NCI-H2227 (cell line): Measurements from ENCODE around the gene AKT1S1.
A peak's percentile ranks its signal among the peaks of the same experiment; 100 is the strongest.

Experiments
- DNase-seq: peaks from one replicate; lab custom pipeline; 2025; ENCODE audit not compliant: unreplicated experiment; lab: John Stamatoyannopoulos, UW

AKT1S1 gene

DNA sequence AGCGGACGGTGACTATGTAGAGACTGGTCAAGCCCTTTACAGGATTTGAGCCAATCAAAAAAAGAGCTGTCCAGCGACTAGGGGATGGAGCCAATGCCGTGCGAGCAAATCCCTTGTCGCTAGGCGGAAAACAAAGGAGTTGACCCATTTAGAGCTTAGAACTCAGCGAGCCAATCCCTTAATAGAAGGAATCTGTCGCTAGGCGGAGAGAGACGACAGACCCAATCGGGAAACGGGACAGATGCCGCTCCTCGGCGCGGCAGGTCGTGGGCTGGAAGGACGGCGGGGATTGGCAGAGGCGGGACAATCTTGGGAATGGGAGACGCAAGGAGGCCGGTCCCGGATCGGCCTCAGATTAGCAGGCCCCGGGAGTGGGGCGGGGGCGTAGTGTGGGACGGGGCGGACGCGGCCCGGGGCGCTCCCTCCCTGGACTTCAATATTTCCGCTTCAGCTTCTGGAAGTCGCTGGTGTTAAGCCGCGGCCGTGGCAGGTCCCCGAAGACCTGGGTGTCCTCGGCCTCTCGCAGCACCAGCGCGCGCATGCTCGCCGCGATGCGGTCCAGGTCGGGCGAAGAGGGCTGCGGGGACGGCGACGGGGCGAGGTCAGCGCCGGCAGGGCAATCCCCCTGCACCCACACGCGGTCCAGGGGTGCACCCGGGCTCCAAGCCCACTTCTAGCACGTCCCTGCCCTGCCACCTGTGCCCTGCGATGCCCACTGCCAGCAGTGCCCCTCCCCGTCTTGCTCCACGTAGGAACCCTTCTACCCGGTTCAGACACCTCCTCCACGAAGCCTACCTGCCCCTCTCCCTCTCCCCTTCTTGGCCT is 7.5 kb downstream of the AKT1S1 start:
- peak; percentile 98 for DNase-seq

DNA sequence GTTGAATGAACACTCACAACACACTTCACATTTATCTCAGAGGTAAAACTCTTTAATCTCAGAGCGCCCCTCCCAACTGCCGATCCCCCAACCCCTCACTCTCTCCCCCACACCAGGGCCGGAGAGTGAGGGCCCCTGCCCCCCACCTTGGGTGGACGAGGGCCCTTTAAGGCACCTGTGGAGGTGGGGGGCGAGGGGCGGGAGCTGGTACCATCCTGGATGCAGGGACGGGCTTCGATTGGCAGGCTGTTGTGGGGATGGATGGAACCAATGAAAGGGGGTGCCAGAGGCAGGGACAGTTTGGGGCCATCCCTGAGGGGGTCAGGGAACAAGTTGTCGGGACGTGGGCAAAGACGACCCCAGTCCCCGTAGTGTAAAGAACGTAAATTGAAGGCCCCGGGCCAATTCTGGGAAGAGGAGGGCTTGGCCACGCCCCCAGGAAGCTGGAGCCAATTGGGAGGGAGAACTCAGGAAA is 8.1 kb downstream of the AKT1S1 start:
- peak; percentile 81 for DNase-seq

DNA sequence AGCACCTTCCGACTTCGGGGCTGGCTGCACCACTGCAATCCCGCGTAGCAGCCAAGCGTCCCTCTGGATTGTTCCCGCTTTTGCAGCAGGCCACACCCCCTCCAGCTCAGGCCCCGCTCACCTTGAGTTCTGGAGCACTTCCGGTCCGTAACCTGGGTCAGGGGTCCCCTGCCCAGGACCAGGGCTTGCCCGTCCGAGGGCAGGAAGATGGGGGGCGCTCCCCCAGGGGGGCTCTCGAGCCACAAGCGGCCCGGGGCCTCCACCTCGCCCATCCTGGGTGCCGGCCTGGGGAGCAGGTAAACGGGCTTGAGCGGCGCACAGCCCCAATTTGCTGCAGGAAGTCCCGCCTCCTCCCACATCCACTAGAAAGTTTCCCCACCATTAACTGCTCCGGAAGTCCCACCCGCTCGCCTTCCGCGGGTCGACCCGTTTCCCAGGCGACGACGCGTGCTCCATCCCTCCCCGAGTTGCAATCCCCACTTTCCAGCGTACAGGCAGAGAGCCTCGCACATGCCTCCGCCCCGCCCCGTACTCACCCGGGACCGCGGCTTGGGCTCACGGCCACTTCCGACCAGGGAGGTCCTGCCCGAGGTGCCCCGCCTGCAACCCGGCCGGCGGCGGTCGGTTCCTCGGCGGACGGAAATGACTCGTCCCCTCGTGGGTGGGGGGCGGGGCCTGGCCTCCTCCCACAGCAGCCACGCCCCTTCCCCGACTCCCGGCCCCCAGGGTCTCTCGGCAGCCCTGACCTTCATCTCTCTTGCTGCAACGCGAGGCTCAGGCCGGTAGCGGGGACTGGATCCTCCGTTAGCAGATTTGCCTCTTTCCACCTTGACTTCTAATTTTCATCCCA is 10.0 kb downstream of the AKT1S1 start, which contains the start of gene PNKP:
PNKP (minus strand) TSS at position 644 of the 850 bp plus-strand sequence; CDS start at position 272, 372 bp downstream.
- DNase-seq = peak; percentile 93

DNA sequence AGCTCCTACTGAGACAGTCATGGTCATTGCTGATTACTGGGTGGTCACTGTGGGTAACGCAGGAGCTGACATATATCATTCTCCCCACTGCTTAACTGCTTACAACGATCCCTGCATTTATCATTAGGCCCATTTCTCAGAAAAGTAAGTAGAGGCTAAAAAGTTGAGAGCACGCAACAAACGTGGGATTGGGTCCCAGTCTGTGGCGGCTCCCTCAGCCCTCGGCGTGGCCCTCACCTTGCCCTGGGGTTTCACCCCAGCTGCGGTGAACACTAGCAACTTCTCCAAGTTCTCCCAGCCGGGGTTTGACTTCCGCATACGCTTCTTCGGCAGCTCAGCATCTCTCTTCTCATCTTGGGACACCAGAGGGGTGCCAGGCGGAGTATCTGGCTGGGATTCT is 12.3 kb downstream of the AKT1S1 start:
- DNase-seq = no peak

DNA sequence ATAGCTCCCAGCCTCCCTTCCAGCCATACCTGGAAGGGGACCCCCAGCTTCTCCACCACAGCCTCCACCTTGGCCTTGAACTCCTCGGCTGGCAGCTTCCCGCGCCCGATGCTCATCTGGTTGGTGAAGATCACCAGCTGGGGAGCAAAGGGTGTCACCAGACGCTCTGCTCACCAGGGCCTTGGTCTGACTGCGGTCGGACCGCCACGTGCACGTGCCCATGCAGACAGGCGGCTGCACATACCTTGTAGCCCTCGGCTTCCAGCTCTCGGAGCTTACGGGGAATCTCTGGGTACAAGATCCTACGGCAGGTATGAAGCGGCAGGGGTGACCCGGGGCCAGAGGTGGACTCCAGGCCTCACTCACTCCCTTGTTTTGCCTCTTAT is 13.2 kb downstream of the AKT1S1 start:
- no peak for DNase-seq

DNA sequence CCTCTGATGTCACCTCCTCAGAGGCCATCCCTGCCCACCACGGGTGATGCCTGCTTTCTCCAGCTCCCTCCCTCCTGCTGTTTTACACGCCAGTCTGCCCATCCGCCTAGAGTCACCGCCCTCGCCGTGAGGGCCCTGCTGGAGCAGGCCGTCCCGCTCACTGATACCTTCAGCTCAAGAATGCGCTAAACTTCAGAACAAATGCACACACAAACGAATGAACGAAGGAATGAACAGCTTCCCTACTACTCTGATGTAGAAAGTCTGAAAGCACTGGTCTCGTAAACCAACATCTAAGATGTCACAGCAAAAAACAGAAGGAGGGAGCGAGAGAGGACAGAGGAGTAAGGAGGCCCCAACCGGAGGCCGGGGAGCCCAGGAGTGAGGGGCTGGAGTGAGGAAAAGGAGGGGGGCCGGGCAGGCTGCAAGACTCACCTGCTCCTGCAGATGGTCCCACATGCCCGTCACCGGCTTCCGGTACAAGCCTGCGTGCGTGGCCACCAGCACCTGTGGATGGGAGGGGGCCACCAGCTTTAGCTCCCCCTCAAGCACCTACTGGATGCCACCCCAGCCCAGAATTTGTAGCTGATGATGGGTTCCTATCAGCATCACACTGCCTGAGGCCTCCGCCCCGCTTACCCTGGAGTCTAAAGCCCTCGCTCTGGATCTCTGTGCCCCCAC is 13.8 kb downstream of the AKT1S1 start:
- DNase-seq = no peak

DNA sequence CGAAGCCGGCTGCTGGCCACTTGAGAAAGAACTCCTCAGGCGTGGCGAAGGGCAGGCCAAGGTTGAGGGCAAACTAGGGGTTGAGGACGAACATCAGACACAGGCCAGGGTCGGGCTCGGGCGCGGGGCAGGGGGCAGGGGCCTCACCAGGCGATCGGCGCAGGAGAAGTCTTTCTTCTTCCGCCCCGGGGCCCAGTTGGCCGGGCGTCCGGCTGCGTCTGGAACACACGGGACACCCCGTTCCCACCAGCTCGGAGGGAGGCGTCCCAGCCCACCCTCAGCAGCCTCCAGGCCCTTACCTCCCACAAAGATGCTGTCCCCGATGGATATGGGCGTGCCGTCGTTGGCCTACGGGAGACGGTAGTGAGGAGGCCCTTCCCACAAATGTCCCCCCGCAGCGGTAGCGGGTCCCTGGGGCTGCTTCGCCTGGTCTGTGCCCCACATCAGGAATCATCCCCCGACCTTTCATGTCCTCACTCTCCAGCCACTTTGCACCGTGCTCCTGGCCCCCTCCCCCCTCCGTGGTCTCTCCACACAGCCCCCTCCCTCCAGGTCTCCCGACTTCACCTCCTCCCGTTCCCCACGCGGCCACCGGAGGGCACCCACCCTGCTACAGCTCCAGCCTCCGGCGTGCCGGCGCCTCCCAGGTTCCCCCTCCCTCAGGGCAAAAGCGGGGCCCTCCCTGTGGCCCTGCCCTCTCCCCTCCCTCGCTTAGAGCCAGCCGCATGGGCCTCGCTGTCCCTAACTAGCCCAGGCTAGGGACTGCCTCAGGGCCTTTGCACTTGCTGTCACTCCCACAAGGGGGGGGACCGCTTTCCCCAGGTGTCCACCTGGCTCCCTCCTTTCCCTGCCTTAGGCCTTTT is 14.5 kb downstream of the AKT1S1 start:
- no peak for DNase-seq

DNA sequence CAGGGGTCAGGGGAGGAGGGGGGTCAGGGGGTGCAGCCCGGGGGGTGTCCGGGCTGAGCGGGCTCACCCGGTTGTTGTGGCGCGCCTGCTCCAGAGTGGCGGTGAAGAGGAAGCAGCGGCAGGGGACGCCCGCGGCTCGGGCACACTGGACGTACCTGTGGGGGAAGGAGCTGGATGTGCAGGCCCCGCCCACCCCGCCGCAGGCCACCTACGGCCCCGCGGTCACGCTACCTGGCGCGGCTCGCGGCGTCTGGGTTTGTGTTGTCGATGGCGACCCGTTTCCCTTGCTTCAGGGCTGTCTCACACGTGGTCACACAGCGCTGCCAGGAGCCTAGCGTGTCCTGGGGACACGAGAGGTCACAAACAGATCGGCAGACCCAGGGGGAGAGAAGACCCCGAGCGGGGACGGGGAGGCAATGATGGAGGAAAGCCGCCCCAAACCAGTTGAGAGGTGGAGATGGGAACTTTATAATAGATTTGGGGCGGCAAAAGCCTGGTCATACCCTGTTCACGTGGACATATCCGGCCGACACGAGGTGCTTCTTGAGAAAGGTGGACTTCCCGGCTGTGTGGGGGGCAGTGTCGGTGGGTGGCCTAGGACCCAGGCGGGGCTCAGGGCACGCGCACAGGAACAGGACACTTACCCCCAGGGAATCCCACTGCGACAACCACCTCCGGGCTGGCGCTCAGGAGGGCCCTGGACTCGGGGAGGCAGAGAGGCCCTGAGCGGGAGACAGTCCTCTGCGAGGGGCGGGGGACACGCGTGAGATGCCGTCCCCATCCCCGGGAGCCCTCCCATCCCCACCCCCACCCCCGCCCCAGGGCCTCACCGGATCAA is 15.4 kb downstream of the AKT1S1 start:
- no peak for DNase-seq

DNA sequence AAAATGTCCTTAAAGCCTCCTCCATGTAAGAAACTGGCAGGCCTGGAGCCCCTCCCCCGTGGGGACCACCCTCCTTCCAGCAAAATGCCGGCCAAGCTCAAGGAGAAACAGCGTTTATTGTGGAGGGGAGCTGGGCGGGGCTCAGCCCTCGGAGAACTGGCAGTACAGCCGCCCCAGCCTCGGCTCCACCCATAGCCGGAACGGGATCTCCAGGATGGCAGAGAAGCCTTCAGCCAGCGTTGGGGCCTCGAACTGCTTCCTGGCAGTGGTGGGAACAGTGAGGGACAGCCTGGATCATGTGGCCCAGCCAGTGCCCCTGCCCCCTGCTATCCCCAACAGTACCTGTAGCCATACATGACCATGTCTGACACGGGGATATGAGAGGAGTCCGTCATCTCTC is 16.0 kb downstream of the AKT1S1 start:
- peak; percentile 77 for DNase-seq

DNA sequence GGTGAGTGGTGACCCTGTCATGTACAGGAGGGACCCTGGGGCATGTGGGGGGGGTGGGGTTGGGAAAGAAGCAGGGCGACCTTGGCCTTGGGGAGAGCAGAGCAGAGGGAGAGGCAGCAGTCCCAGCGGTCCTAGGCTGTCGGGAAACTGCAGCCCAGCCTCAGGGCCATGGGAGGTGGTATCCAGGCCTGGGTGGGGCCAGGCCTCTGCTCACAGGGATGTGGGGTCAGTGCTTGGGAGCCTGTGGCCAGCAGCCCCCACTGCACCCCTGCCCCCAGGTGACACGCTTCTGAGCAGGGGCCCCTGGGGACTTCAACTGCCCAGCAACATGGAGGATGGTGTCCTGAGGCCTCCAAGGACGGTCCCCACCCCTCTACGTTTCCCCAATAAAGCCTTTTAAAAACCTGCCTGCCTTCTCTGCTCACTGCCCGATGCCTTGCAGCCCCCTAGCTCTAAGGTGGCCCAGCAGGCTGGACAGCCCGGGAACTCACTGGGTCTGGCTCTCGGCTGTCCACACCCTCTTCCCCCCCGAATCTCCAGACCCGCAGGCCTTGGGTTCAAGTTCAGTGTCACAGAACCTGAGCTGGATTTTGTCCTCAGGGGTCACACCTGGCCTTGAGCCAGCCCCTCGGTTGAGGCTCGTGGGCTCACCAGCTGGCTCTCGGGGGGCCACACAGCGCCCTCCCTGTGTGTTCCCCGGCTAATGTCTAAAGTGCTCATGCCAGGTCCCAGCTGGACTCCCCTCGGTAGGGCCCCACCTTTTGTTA is 16.6 kb downstream of the AKT1S1 start:
- DNase-seq = no peak

DNA sequence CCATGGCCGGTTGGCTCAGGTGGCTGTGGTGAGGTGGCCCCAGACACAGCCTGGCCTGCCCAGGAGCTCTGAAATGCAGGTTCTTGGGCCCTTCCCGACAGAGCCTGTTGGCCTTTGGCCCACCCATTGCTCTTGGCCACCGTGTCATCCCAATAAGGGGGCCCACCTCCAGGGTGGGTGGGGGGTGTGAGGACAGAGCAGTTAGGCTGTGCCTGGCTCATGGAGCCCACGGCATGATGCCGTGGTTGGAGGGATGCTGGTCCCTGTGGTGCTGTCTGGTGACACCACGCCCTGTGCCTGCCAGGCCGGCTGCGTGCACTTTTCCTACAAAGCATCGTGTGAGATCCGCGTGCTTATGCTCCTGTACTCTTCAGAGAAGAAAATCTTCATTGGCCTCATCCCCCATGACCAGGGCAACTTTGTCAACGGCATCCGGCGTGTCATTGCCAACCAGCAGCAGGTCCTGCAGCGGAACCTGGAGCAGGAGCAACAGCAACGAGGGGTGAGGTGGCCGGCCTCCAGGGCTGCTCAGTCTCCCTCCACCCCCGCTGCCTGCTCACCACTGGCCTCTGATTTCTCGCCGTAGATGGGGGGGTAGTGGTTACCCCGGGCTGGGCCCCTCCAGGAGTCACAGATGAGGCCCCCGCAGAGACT is 17.3 kb downstream of the AKT1S1 start:
- DNase-seq = no peak

DNA sequence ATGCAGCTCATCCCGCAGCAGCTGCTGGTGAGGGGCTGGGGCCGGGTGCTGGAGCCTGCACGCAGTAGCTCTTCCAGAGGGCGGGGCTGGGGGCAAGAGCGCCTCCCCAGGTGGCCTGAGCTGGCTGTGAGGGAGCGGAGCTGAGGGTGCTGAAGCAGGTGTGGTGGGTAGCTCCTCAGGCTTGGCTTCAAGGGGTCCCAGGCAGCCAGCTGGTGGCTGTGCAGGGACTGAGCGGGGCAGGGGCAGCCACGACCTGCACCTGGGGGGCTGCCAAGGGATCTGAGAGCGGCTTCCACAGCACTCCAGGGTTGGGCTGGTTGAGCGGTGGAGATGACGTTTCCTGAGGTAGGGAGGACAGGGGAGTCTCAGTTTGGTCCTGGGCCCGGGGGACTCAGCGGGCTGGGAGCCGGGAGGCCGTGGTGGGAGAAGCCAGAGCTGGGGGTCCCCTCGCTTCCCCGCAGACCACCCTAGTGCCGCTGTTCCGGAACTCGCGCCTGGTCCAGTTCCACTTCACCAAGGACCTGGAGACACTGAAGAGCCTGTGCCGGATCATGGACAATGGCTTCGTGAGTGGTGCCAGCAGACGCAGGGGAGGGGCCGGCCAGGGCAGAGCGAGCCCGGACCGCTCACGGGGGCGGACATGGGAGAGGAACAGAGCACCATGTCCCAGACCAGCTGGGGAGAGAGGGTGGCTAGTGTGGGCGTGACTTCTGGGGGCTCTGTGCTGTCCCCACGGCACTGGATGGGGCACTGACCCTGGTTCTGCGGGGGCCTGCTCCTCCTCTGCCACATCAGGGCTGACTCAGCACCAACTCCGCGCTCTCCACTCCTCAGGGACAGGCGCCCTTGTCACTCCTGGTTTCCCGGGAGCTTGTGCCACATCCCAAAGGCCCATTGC is 18.8 kb downstream of the AKT1S1 start:
- no peak for DNase-seq

DNA sequence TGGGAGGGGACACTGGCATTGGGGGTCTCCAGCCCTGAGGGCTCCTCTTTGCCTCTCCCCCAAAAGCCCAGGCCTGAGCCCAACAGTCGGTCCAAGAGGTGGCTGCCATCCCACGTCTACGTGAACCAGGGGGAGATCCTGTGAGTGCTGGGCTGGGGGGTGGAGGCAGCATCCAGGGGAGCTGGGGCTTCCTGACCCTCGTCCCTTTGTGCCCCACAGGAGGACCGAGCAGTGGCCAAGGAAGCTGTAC is 19.4 kb downstream of the AKT1S1 start:
- DNase-seq = no peak

DNA sequence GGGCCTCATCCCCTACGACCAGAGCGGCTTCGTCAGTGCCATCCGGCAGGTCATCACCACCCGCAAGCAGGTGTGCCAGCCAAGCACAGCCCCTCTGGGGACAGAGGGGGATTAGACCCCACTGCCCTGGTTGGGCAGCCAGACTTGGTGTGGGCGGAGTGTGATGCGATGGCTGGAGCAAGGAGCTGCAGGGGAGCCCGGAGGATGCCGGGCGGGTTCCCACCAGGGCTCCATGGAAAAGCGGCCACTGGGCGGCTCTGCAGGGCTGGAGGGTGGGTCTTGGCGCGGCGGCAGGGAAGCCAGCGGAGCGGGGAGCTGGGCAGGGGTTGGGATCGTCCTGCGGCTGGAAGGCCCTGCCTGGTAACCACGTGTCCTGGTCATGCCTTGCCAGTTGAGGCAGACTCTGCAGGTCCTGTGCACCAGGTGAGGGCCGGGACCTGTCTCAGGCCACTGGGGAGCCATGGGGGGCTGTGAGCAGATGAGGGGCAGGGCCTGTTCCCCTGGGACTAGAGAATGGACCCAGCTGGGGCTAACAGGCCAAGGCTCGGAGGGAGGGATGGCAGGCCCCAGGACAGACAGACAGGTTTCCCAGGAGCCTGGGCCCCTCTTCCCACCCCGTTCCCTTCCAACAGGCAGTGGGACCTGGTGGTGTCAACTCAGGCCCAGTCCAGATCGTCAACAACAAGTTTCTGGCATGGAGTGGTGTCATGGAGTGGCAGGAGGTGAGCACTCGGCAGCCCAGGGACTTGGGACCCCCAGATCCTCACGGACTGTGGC is 19.9 kb downstream of the AKT1S1 start:
- DNase-seq = no peak

DNA sequence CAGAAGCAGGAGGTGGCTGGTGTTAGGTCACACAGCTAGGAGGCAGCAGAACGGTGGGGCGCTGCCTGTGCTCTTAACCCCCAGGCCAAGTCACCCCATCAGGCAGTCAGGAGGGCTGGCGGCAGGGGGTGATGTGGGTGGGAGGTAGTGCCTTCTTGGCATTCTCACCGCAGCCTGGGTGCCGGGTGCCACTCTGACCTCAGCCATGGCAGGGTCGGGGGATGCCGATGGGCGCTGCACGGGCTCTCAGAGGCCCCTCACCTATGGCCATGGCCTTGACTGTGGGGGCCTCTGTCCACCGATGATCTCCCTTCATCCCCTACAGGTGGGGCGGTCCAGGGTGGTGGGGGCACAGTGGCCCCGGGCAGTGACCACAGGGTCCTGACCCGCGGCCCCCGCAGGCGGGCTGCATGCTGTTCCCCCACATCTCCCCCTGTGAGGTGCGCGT is 20.6 kb downstream of the AKT1S1 start:
- DNase-seq = no peak

DNA sequence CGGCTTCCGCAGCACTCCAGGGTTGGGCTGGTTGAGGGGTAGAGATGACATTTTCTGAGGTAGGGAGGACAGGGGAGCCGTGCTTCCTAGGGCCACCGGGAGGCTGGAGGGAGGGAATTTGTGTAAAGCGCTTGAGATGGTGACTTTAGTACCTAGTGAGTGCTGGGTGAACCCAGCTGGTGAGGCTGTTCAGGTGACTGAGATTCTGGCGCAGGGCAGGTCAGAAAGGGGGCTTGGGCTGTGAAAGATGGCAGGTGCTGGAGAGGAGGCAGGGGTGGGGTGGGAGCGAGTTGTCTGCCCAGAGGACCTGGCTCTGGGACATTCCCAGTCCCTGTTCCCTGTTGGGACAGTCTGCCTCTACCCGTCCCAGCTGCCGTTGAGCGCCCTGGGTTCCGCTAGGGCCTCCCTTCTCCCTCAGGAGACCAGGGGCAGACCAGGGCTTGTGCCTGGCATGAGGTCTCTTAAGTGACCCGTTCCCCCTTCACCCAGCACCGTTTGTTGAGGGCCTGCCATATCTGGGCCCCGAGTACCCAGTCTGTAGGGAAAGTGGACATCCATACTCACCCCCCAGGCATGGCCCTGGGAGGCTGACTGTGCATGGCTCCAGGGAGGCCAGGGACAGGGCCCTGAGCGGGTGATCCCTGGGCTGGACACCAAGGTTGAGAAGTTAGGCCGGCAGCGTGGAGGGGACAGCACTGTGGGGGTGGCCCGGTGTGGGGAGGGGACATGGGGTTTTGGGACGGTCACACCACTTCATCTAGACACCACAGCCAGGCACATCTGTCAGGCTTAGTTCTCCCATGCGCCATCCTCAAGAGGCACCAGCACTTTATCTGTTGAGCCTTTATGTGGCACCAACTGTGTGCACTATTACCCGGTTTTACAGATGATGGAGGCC is 21.2 kb downstream of the AKT1S1 start:
- no peak for DNase-seq
